AML-193 (cell line): ENCODE data around the gene DDC.

Source experiments
- DNase-seq, 2 experiments: peaks; one replicate each; lab custom pipeline; 2025; lab: John Stamatoyannopoulos, UW

The DDC gene

DNA sequence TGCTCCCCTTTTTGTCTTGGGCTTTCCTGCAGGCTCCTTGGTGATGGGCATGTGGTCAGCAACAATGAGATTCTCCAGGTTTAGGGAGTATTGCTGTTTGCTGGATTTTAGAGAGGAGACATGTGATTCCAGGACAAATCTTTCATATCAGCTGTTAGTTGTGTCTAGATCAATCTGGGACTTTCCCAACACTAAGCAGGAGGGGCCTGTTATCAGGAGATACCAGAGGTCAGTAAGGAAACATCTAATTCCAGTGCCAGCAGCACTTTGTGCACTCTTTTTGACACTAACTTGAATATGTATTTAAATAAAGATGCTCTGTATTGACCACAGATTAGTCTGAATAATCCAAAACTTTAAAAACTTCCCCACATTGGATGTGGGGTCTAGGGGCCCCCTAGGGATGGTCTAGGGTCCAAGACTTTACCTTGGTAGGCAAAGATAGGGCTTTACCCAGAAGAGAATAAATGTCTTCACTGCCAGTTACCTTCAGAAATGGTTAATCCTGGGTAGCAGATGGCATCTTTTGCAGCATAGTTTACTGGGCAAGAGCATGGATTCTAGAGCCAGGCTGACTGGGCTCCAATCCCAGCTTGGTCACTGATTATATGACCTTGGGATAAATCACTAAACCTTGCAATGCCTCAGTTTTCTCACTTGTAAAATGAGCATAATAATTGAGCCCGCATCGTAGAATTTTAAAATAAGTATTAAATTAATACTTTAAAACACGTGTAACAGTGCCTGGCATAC, 108.7 kb downstream of the DDC start:
- no peak for DNase-seq

DNA sequence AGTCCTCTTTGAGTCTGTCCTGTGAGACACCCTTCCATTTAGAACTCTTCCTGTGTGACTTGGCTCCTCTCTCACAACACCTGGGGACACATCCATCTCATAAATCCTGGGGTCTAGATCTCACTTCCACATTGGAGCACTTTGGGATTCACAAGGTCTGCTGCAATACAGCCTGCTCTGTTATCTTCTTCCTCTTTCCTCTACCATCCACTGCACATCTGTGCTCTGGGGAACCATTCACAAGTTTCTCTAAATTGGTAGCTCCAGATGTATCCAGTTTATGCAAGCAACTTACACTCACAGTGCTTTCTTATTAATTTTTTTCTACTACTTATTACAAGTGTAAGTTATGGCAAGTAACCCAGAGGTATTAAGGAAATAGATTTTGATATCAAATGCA, 109.5 kb downstream of the DDC start:
- peak in 1 of 2 experiments; percentile 17 for DNase-seq

DNA sequence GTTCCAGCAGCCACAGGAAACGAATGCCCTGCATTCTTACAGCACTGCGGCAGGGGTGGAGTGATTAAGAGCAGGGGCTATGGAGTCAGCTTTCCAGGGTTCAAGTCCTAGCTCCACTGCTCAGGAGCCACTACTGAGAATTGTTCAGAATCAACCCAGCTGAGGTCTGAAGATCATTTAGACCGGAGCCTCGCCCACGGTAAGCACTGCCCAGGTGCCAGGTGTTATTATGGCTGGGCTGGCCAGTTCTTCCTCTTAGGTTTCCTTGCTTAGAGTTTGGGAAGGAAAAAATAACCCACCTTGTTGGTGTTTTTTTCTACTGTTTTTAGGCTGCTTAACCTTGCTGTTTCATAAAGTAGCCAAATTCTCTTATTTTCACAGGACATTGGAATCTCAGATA, 110.2 kb downstream of the DDC start:
- no peak for DNase-seq

DNA sequence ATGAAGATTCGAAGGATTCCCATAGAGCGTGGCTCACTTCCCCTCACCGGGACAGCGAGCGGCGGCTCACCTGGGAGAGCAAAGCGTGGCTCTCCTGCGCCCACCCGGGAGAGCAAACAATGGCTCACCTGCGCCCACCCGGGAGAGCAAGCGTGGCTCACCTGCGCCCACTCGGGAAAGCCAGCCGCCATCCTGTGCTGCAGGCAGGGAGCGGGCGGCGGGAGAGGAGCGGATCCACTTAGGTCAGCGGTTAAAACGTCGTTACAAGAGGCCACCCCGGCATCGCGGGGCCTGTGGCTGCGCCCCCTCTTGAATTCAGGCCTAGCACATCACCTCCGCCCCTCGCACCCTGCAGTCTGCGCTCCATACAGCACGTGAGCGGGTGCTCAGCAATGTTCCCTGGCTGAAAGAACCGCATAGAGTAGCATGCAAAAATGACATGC, 114.6 kb downstream of the DDC start:
- DNase-seq = no peak

DNA sequence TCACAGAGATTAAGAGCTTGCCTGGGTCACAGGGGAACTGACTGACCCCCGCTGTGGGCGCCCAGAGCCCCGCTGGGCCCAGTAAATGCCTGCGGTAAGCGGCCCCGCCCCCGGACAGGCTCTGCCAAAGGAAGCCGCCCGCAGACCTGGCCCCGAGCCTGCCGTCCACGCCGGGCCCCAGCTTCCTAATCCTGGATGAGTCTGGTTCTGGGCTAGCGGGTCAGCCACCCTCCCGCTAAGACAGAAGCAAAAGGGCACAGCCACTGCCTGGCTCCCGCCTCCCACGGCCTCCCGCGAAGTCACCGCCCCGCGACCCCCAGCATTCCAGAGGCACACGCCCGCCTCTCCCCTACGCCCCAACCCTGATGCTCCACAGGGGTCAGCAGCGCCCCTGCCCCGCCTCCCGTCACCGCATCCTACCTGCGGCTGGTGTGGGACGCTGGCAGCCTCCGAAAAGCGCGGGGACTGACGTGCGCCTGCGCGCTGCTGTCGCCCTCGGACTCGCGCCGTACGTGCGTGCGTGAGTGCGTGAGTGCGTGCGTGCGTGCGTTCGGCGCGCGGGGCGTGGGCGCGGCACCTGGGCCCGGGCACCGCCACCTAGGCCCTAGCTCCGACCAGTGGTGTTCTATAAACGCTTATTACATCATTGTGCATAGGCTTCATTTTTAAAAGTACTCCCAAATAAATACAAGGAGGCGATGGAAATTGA, 115.2 kb downstream of the DDC start, which contains the start of gene FIGNL1:
FIGNL1 (minus strand) TSS at position 470 of the 709 bp plus-strand sequence. CDS start 3,063 bp downstream, outside the sequence.
- peak; percentile 59 to 61 for DNase-seq

DNA sequence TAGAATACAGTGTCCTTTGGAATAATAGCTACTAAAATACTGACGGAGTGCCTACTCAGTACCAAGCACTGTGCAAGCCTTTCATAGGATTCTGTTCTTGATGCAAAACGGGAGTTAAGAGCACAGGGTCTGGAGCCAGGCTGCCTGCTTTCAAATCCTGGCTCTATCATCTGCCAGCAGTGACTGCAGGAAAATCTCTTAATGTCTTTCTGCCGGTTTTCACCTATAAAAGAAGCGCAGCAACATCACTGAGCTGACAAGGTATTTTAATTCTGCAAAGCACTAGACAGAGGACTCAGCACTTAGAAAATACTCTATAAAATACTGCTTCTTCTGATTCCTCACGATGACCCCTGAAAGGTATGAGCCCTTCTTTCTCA, 115.7 kb downstream of the DDC start:
- DNase-seq = no peak

DNA sequence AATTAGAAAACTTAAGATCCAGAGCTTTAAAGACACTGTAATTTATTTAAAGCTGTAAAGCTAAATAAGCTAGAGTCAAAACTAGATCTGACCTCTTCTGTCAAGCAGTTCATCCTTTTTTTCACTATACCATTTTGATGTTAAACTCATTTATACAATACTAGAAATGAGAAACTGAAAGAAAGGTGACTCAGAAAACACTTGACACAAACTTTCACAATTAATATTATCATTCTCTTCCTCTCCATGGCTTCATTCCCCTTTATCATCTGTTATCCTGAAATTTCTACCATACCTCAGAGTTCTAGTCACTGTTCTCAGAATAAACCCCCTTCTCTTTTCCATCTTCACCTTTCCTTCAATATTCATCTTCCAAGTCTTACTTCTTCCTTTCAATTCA, 116.4 kb downstream of the DDC start:
- DNase-seq = no peak

DNA sequence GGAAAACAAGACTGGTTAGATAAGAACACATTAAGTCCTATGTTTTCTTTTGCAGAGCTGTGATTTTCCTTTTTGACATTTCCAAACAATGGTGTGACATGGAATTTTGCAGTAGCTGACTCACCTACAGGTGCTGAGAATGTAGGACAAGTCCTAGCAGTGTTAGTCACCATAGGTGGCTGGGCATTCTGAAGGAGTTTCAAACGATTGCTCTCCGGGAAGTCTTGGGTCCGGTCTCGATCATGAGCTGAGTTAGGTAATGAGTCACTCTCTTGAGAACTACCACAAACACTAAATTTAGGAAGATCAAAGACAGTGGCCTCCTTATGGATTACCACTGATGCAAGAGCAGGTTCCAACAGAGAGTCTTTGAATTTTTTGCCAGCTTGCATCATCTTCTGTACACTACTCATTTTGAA, 118.7 kb downstream of the DDC start:
- DNase-seq = no peak

DNA sequence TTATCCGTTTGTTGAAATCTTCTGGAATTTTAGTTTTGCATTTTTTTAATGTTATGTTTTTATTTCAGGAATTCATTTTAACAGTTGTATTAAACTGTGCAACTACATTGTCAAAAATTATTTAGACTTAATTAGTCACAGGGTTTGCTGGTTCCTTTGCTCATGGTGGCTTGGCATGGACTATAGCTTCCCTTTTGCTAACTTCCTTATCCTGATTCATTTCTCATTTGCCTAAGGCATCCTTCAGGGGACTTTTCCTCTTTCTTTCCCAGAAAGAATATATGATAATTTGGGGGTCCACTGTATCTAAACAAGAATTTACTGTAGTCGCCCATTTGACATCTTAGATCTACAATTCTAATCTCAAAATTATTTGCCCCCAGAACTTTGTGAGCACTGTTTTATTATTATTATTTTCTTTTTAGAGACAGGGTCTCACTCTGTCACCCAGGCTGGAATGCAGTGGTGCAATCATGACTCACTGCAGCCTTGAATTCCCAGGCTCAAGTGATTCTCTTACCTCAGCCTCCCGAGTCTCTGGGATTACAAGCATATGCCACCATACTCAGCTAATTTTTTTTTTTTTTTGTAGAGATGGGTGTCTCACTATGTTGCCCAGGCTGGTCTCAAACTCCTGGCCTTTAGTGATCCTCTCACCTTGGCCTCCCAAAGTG, 128.9 kb downstream of the DDC start:
- DNase-seq = peak; percentile 25 to 26

DNA sequence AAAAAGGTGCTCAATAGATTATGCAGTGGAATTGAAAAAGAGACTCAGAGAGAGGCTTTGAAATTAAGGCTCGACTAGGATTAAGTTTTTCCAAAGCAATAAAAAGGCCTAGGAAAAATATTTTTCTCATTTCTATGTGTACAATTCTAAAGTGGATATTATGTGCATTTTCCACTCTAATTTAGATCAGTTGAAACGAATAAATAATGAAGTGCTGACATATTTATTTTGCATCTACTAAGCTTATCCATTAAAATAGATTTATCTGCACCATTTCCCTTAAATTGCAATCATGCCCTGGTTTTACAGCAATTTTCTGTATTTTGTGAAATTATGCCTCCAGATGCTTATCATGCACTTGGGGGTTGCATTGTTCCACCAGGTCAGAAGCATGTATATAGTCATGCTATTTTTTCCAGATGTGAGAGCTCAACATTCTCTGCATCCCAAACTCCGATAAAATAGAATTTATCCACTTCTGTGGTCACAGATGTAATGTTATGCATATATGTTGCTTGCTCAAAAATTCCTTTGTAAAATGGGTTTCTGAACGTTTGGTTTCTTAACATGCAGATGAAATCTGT, 133.4 kb downstream of the DDC start:
- DNase-seq = no peak

DNA sequence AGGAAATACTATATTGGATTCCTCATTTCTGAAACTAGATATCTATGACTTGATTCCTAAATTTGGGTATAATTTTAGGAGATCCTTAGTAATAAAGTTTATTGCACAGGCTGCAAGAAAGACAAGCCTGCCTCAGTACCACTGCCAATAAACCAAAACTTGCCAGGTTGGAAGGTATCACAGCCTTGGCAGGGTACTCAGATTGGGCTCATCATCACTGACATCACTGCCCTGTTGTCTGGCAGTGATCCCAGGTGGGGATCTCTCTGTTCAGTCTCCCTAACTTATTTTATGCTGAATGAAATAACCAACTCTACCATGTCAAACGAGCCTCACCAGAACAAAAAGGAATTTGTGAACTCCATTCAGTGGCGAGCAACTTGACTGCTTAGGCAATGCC, 133.9 kb downstream of the DDC start:
- DNase-seq = no peak

DNA sequence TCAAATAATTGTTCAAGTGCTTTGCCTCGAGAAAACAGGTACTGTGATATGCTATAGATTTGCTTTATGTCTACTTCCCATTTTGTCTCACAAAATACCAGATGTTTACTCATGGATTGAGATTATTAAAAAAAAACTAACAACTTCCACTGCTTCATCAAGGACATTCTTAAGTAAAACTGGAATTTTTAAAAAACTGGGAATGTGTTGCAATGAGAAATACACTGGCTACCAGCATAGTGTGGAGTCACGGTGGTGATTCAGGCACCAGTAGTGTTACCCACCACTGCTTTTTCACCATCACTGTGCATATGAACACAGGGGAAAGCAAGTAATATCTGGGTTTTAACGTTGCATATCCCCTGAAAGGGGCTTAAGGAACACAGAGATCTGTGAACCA, 136.3 kb downstream of the DDC start:
- DNase-seq = no peak

DNA sequence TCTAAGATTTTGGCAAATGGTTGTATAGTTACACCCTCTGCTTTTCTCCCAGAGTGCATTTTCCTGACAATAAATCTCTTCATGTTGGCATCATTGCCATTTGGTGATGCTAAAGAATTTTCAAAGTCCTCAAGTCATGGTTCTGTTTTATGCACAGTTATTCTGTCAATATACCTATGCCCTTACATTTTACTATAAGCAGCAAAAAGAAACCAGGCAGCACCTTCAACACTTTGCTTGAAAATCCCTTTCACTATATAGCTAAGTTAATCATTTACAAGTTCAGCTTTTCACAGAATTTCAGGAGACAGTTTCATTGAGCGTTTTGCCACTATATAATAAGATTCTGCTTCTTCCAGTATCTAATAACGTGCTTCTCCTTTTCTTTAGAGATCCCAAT, 137.7 kb downstream of the DDC start:
- DNase-seq = no peak

DNA sequence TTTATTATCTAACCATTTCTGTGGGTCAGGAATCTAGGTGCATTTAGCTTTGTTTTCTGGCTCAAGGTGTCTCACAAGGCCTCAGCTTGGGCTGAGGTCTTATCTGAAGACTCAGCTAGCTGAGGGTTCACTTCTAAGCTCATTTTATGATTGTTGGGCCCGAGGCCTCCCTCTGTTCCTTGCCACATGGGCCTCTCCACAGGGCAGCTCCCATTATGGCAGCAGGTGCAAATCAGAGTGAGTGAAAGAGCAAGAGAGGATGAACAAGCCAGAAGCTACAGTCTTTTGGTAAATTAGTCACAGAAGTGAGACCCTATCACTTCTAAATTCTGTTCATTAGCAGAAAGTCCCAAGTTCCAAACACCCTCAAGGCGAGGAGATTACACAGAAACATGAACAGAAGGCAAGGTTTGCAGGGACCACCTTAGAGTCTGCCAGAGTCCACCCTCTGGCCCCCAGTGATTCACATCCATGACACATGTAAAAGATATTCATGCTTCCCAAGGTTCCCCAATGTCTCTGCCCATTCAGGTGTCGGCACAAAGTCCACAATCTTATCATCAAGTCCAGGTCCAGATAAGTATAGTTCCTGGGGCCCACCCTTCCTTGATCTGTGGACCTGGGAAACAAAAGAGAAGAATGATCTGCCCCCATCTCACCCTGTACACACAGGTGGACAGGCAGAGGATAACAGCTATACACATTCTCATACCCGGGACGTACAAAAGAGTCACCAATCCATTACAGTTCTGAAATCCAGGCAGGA, 138.7 kb downstream of the DDC start:
- DNase-seq = no peak

DNA sequence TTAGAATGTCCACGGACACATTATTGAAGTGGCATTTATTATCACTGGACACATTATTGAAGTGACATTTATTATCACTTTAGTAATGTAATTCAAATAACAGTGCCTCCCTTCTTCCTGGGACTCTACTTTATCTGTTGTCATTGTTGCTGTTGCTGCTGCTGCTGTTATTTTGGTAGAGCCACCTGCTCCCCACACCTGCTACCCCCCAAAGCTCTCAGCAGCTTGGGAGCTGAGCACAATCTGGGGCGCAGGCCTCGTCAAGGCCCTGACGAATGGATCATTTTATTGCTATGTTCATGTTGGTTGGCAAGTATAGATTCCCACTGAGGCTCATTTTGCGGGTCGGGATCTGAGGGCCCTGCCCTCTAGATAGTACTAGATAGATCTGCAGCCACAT, 139.9 kb downstream of the DDC start:
- no peak for DNase-seq

DNA sequence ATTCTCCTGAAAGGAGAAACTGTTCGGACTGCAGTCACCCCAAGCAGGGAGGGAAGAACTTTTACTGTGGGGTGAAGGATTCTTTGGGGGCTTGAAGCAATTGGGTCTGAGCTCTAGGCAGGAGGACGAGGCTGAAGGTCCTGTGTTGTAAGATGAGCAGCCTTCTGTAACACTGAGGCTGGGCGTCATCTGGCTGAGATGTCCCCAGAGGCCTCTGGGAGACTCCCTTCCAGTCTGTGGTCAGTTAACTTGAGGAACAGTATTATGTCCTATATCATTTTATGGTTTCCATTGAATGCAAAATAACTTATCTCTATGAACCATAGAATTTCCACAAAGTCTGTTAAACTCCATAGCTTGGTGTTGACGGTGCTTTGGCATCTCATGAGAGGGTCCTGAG, 141.3 kb downstream of the DDC start:
- DNase-seq = no peak

DNA sequence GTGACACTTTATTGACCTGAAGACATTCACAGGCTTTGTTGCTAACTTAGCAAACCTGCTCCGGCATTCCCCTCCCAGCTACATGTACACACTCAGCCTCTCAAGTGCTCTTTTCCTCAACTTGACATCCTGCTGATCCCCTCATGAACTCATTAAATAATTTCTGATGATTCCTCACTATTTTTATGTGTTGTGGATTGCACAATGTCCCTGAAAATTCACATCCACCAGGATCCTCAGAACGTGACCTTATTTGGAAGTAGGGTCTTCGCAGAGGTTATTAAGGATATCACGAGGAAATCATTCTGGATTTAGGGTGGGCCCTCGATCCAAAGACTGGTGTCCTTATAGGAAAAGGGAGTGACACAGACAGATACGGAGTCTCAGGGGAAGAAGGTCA, 142.3 kb downstream of the DDC start:
- DNase-seq = no peak

DNA sequence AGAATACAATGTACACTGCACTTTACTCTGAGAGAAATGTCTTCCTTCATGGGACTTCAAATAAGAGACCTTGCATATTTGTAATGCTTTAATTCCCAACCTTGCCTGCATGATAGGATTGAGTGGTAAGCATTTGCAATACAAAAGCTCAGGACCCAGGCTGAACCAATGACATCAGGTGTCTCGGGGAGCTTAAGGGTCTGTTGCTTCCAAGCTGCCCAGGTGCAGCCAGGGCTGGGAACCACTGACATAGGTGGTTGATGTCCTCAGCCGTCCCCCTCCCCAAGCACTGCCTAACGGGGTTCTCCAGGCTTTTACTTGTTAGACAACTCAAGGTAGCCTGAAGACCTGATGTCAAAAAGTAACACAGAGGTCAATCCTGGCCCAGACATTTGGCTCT, 144.2 kb downstream of the DDC start:
- no peak for DNase-seq

DNA sequence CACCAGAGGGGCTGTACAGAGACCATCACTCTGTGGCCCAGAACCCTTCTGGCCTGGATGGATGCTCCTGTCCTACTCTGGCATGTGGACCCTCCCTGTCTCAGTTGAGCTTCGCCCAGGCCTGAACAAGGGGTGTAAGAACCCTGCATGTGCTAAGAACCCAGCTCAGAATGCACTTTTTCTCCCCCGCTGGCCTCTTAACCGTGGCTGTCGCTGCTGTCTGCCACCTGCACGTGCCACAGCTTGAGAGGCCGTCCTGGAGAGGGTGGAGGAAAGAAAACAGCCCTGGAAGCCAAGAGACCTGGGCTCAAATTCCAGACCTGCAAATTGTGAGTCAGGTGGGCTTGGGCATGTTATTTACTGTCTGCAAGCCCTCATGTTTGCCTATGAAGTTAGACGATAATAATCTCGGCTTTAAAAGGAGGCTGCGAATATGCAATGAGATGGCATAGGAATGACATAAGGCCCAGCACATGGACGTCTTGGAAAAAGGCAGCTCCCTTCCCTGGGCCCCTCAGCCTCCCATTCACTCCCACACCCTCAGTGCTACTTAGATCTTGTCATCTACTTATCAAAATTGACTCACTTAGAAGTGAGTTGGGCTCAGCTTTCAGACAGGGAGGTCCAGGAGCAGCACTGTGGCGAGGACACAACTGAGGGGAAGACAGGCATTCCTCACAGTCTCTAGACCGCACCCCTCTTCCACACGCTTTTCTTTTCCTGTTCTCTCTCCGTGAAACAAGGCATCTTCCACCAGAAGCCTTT, 146.5 kb downstream of the DDC start:
- DNase-seq = no peak

DNA sequence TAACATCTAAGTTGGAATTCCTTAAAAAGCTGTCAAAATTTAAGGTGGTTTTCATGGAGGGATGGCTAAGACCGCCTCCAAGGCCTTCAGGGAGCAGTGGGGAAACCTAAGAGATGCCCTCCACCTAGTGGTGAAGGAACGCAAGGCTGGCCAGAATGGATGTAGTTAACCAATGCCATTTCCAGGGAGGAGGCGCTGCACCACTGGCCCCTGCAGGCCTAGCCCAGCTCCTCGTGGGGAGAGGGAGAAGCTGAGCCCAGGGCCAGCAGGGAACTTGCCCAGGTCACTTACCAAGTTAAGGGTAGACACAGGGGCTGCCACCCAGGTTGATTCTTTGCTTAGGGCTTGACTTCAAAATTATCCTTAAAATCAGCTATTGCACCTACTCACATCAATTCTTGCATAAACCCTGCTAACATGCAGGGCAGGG, 147.1 kb downstream of the DDC start:
- peak; percentile 78 for DNase-seq
